Neural cell (in vitro differentiated cells): ENCODE results near the gene MAP2K6. TPM values are rescaled to one million over a fixed set of nuclear protein-coding genes. Genes with fewer than 3 reads are reported as not detected.

Source experiments
- H2AFZ ChIP-seq: fragments of 200-600, 300-800 bp; sonication (generic), shearing (Covaris generic); 2 replicates; pipeline ENCODE4 v1.6.0; 2014; ENCODE audit warnings: low read depth, mild to moderate bottlenecking, antibody characterized with exemption, low read length, moderate library complexity
- H3F3A ChIP-seq: fragments of 200-600 bp; shearing (Covaris generic); 2 replicates; pipeline ENCODE4 v1.6.1; 2016; ENCODE audit warnings: mild to moderate bottlenecking, moderate library complexity, mixed read lengths, antibody characterized with exemption, low read length; ENCODE audit not compliant: insufficient read depth, poor library complexity, severe bottlenecking
- H3K27ac ChIP-seq: fragments of 200-600, 300-800 bp; sonication (generic), shearing (Covaris generic); 2 replicates; pipeline ENCODE4 v1.5.1; 2014; ENCODE audit warnings: mild to moderate bottlenecking, low read length, moderate library complexity
- H3K27me3 ChIP-seq: fragments of 300-800, 200-600 bp; sonication (generic), shearing (Covaris generic); 2 replicates; pipeline ENCODE4 v1.6.0; 2014; ENCODE audit warnings: mild to moderate bottlenecking, low read depth, low read length, moderate library complexity; ENCODE audit not compliant: insufficient read depth
- H3K36me3 ChIP-seq: fragments of 300-800, 200-600 bp; sonication (generic), shearing (Covaris generic); 2 replicates; pipeline ENCODE4 v1.5.1; 2014; ENCODE audit warnings: mild to moderate bottlenecking, antibody characterized with exemption, low read length, moderate library complexity; ENCODE audit not compliant: insufficient read depth
- H3K4me2 ChIP-seq: fragments of 300-800, 200-600 bp; sonication (generic), shearing (Covaris generic); 2 replicates; pipeline ENCODE4 v1.6.0; 2014; ENCODE audit warnings: mild to moderate bottlenecking, low read length
- H3K4me3 ChIP-seq: fragments of 300-800, 200-600 bp; sonication (generic), shearing (Covaris generic); 2 replicates; pipeline ENCODE4 v1.5.1; 2014; ENCODE audit warnings: mild to moderate bottlenecking, low read length, moderate library complexity
- H3K79me2 ChIP-seq: fragments of 200-600 bp; shearing (Covaris generic); replicated peaks from 2 replicates; pipeline ENCODE4 v1.6.0; 2014; ENCODE audit warnings: mild to moderate bottlenecking, low read length, moderate library complexity; ENCODE audit not compliant: insufficient read depth
- H3K9ac ChIP-seq: fragments of 300-800, 200-600 bp; sonication (generic), shearing (Covaris generic); 2 replicates; pipeline ENCODE4 v1.6.1; 2016; ENCODE audit warnings: mild to moderate bottlenecking, low read length, mixed read lengths
- H3K9me2 ChIP-seq: fragments of 200-600 bp; shearing (Covaris generic); 2 replicates; pipeline ENCODE4 v1.6.1; 2016; ENCODE audit warnings: mild to moderate bottlenecking, low read length, mixed read lengths; ENCODE audit not compliant: insufficient read depth
- H3K9me3 ChIP-seq: fragments of 200-600, 300-800 bp; sonication (generic), shearing (Covaris generic); 2 replicates; pipeline ENCODE4 v1.6.1; 2016; ENCODE audit warnings: mild to moderate bottlenecking, mixed run types, low read length, moderate library complexity, mixed read lengths
- H4K20me1 ChIP-seq: fragments of 200-600 bp; shearing (Covaris generic); 2 replicates; pipeline ENCODE4 v1.6.1; 2016; ENCODE audit warnings: mild to moderate bottlenecking, mixed run types; ENCODE audit not compliant: insufficient read depth
- EP300 ChIP-seq: fragments of 450-650 bp; conservative IDR thresholded peaks from 2 replicates; pipeline ENCODE4 v1.6.1; 2014; ENCODE audit warnings: antibody characterized with exemption, mild to moderate bottlenecking, moderate library complexity; ENCODE audit not compliant: poor library complexity, severe bottlenecking
- EZH2 ChIP-seq: fragments of 200-600, 300-800 bp; shearing (Covaris generic), sonication (generic); IDR thresholded peaks from 2 replicates; pipeline ENCODE4 v1.6.1; 2014; ENCODE audit warnings: antibody characterized with exemption, low read length, borderline replicate concordance, mild to moderate bottlenecking; ENCODE audit not compliant: insufficient read depth, poor library complexity, severe bottlenecking
- MXI1 ChIP-seq: fragments of 450-650 bp; conservative IDR thresholded peaks from 2 replicates; pipeline ENCODE4 v1.6.1; 2014; ENCODE audit warnings: antibody characterized with exemption, mild to moderate bottlenecking; ENCODE audit not compliant: poor library complexity, severe bottlenecking
- POLR2AphosphoS5 ChIP-seq: IDR thresholded peaks from 2 replicates; pipeline ENCODE4 v1.6.1; 2012
- RAD21 ChIP-seq: fragments of 450-650 bp; conservative IDR thresholded peaks from 2 replicates; pipeline ENCODE4 v1.6.1; 2014; ENCODE audit warnings: antibody characterized with exemption, mild to moderate bottlenecking, moderate library complexity
- SMC3 ChIP-seq: fragments of 450-650 bp; conservative IDR thresholded peaks from 2 replicates; pipeline ENCODE4 v1.6.1; 2014; ENCODE audit warnings: antibody characterized with exemption, mild to moderate bottlenecking, moderate library complexity; ENCODE audit not compliant: poor library complexity
- TAF1 ChIP-seq: IDR thresholded peaks from 2 replicates; pipeline ENCODE4 v1.6.1; 2012; ENCODE audit warnings: low read depth
- polyA plus RNA-seq: library from polyadenylated mRNA; depleted of rRNA; stranded (reverse); fragments of >200 nt; gene quantifications from 2 replicates; pipeline ENCODE4 v1.2.3, GENCODE V29; 2014
- TF ChIP-seq, protein P1 (sequence below): fragments of 450-650 bp; IDR thresholded peaks from 2 replicates; pipeline ENCODE4 v1.5.1; 2014; ENCODE audit warnings: antibody characterized with exemption, mild to moderate bottlenecking, moderate library complexity; ENCODE audit not compliant: poor library complexity, severe bottlenecking
- TF ChIP-seq, protein P2 (sequence below): IDR thresholded peaks from 2 replicates; pipeline ENCODE4 v1.6.1; 2012; ENCODE audit warnings: borderline replicate concordance

Gene MAP2K6
- polyA plus RNA-seq, 1 donor from 2014 or later, result 10.5 TPM

DNA sequence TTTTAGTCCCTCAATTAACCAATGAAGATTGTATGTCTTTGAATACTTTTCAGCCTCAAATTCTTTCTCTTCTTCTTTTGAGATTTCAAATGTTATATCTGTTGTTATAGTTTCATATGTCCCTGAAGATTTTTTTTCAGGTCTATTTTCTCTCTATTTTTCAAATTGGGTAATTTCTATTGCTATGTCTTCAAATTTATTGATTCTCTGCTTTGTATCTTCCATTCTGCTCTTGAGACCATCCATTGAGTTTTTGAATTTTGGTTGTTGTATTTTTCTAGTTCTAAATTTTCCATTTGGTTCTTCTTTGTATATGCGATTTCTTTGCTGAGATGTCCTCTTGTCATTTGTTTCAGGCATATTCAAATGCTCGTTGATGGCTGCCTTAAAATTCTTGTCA lies 26.7 kb downstream of the MAP2K6 start:
- Histone ChIP-seq H3K79me2 (peaks cover 4% of the 10 kb centered on the region), H4K20me1 (no peaks in the 10 kb centered on the region), H3K9me2 (no peaks in the 10 kb centered on the region), H2AFZ (no peak overlapping the region), H3K9ac (no peak overlapping the region), H3K27me3 (no peaks in the 10 kb centered on the region), H3K9me3 (no peaks in the 10 kb centered on the region), H3K36me3 (no peaks in the 10 kb centered on the region), H3K4me3 (no peak overlapping the region), H3K27ac (no peak overlapping the region), H3F3A (no peaks in the 10 kb centered on the region), H3K4me2 (no peak overlapping the region)
- no peak for TF ChIP-seq EP300
- TF ChIP-seq TAF1, result no peak
- TF ChIP-seq, protein P1, sequence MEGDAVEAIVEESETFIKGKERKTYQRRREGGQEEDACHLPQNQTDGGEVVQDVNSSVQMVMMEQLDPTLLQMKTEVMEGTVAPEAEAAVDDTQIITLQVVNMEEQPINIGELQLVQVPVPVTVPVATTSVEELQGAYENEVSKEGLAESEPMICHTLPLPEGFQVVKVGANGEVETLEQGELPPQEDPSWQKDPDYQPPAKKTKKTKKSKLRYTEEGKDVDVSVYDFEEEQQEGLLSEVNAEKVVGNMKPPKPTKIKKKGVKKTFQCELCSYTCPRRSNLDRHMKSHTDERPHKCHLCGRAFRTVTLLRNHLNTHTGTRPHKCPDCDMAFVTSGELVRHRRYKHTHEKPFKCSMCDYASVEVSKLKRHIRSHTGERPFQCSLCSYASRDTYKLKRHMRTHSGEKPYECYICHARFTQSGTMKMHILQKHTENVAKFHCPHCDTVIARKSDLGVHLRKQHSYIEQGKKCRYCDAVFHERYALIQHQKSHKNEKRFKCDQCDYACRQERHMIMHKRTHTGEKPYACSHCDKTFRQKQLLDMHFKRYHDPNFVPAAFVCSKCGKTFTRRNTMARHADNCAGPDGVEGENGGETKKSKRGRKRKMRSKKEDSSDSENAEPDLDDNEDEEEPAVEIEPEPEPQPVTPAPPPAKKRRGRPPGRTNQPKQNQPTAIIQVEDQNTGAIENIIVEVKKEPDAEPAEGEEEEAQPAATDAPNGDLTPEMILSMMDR, result no peak
- no peak for TF ChIP-seq POLR2AphosphoS5
- no peak for TF ChIP-seq MXI1
- no peak for TF ChIP-seq EZH2
- no peak for TF ChIP-seq SMC3
- no peak for TF ChIP-seq RAD21
- TF ChIP-seq, protein P2, sequence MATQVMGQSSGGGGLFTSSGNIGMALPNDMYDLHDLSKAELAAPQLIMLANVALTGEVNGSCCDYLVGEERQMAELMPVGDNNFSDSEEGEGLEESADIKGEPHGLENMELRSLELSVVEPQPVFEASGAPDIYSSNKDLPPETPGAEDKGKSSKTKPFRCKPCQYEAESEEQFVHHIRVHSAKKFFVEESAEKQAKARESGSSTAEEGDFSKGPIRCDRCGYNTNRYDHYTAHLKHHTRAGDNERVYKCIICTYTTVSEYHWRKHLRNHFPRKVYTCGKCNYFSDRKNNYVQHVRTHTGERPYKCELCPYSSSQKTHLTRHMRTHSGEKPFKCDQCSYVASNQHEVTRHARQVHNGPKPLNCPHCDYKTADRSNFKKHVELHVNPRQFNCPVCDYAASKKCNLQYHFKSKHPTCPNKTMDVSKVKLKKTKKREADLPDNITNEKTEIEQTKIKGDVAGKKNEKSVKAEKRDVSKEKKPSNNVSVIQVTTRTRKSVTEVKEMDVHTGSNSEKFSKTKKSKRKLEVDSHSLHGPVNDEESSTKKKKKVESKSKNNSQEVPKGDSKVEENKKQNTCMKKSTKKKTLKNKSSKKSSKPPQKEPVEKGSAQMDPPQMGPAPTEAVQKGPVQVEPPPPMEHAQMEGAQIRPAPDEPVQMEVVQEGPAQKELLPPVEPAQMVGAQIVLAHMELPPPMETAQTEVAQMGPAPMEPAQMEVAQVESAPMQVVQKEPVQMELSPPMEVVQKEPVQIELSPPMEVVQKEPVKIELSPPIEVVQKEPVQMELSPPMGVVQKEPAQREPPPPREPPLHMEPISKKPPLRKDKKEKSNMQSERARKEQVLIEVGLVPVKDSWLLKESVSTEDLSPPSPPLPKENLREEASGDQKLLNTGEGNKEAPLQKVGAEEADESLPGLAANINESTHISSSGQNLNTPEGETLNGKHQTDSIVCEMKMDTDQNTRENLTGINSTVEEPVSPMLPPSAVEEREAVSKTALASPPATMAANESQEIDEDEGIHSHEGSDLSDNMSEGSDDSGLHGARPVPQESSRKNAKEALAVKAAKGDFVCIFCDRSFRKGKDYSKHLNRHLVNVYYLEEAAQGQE, result no peak

DNA sequence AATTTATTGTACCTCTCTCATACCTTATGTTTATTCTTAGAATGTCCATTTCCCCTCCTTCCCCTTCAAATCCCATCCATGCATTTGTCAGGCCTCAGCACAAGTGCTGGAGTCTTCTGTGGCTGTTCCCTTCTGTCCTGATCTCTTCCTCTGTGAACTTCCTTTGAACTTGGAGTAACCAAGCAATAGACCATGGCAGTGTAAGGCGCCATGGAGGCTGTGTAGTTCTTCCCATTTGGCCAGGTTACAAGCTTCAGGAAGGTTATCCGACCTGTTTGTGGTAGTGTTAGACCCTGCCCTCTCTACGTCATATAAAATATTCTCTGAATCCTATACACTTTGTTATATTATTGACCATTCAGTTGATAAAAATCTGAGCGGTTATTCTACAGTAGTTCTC lies 28.6 kb downstream of the MAP2K6 start:
- TF ChIP-seq, protein P1, result no peak
- TF ChIP-seq MXI1 (no peak), POLR2AphosphoS5 (no peak), RAD21 (no peak), EP300 (no peak), TAF1 (no peak), SMC3 (no peak), EZH2 (no peak)
- TF ChIP-seq, protein P2, result no peak
- Histone ChIP-seq H3F3A (no peaks in the 10 kb centered on the region), H3K27ac (no peak overlapping the region), H3K9me3 (no peaks in the 10 kb centered on the region), H3K79me2 (peaks cover 4% of the 10 kb centered on the region), H3K4me2 (no peak overlapping the region), H4K20me1 (no peaks in the 10 kb centered on the region), H3K9ac (no peak overlapping the region), H3K36me3 (no peaks in the 10 kb centered on the region), H3K9me2 (no peaks in the 10 kb centered on the region), H3K4me3 (no peak overlapping the region), H2AFZ (no peak overlapping the region), H3K27me3 (no peaks in the 10 kb centered on the region)
